GM23338 (cell line): ENCODE data around the gene PIBF1. TPM values are rescaled to one million over a fixed set of nuclear protein-coding genes. Genes with fewer than 3 reads are reported as not detected.

ENCODE experiments used
- ATAC-seq: fragments of 200-7000 bp; cut with Tn5 transposase; 3 replicates; pipeline ENCODE4 v1.9.1; 2020
- DNase-seq: peaks from one replicate; pipeline ENCODE4 v3.0.0-alpha.2; 2015; ENCODE audit warnings: low spot score
- H2AFZ ChIP-seq: fragments of 200-600 bp; sonication (generic); 2 replicates; pipeline ENCODE4 v1.8.0; 2016; ENCODE audit warnings: antibody characterized with exemption, mild to moderate bottlenecking, moderate library complexity
- H3F3A ChIP-seq: fragments of 200-600 bp; sonication (generic); replicated peaks from 2 replicates; pipeline ENCODE4 v1.8.0; 2017; ENCODE audit warnings: antibody characterized with exemption, mixed run types, low read depth
- H3K27ac ChIP-seq: fragments of 200-600 bp; sonication (generic); 2 replicates; pipeline ENCODE4 v1.6.1; 2016; ENCODE audit warnings: low read depth
- H3K27me3 ChIP-seq: fragments of 200-600 bp; sonication (generic); 2 replicates; pipeline ENCODE4 v1.8.0; 2016; ENCODE audit warnings: mild to moderate bottlenecking, mixed run types, moderate library complexity; ENCODE audit not compliant: insufficient read depth
- H3K36me3 ChIP-seq: fragments of 200-600 bp; sonication (generic); 2 replicates; pipeline ENCODE4 v1.8.0; 2016; ENCODE audit warnings: mild to moderate bottlenecking; ENCODE audit not compliant: insufficient read depth
- H3K4me1 ChIP-seq: fragments of 200-600 bp; sonication (generic); 2 replicates; pipeline ENCODE4 v1.8.0; 2016; ENCODE audit warnings: mild to moderate bottlenecking, moderate library complexity; ENCODE audit not compliant: insufficient read depth
- H3K4me2 ChIP-seq: fragments of 200-600 bp; sonication (generic); 2 replicates; pipeline ENCODE4 v1.7.1; 2017; ENCODE audit warnings: mixed run types
- H3K4me3 ChIP-seq: fragments of 200-600 bp; sonication (generic); 2 replicates; pipeline ENCODE4 v1.6.1; 2016; ENCODE audit warnings: mixed run types
- H3K79me2 ChIP-seq: fragments of 200-600 bp; sonication (generic); replicated peaks from 2 replicates; pipeline ENCODE4 v1.8.0; 2017; ENCODE audit warnings: mild to moderate bottlenecking; ENCODE audit not compliant: insufficient read depth
- H3K9me2 ChIP-seq: fragments of 200-600 bp; sonication (generic); 2 replicates; pipeline ENCODE4 v1.8.0; 2017; ENCODE audit not compliant: insufficient read depth
- H4K20me1 ChIP-seq: fragments of 200-600 bp; sonication (generic); replicated peaks from 2 replicates; pipeline ENCODE4 v1.8.0; 2017; ENCODE audit warnings: mild to moderate bottlenecking; ENCODE audit not compliant: insufficient read depth
- H3K27ac Mint-ChIP-seq: 2 replicates; pipeline ENCODE4 v1.8.0; 2020; ENCODE audit warnings: inconsistent platforms, mild to moderate bottlenecking, moderate library complexity, mixed read lengths
- H3K27me3 Mint-ChIP-seq: 3 replicates; pipeline ENCODE4 v1.8.0; 2022; ENCODE audit warnings: low read depth, mild to moderate bottlenecking, moderate library complexity, mixed read lengths, inconsistent platforms; ENCODE audit not compliant: insufficient read depth, poor library complexity
- H3K36me3 Mint-ChIP-seq: 3 replicates; pipeline ENCODE4 v1.8.0; 2021; ENCODE audit warnings: low read depth, mild to moderate bottlenecking, inconsistent platforms, moderate library complexity, mixed read lengths
- H3K4me1 Mint-ChIP-seq: 3 replicates; pipeline ENCODE4 v1.8.0; 2020; ENCODE audit warnings: mild to moderate bottlenecking, inconsistent platforms, mixed read lengths
- H3K4me3 Mint-ChIP-seq: 3 replicates; pipeline ENCODE4 v1.8.0; 2021; ENCODE audit warnings: moderate library complexity, mild to moderate bottlenecking, inconsistent platforms, mixed read lengths
- H3K9me3 Mint-ChIP-seq: 3 replicates; pipeline ENCODE4 v1.8.0; 2020; ENCODE audit warnings: moderate library complexity, mild to moderate bottlenecking, inconsistent platforms, mixed read lengths
- CREB1 ChIP-seq: fragments of 250-450 bp; sonication (Bioruptor Pico); IDR thresholded peaks from 2 replicates; pipeline ENCODE4 v1.5.0; 2020; ENCODE audit warnings: low read depth, mild to moderate bottlenecking, moderate library complexity
- EZH2 ChIP-seq: fragments of 200-600 bp; sonication (generic); IDR thresholded peaks from one replicate; pipeline ENCODE4 v1.8.0; 2017; ENCODE audit warnings: antibody characterized with exemption, mild to moderate bottlenecking, low read depth; ENCODE audit not compliant: unreplicated experiment
- EZH2phosphoT487 ChIP-seq: fragments of 200-600 bp; sonication (generic); IDR thresholded peaks from one replicate; pipeline ENCODE4 v1.8.1; 2018; ENCODE audit warnings: antibody characterized with exemption; ENCODE audit not compliant: unreplicated experiment
- POLR2AphosphoS5 ChIP-seq: IDR thresholded peaks from 2 replicates; pipeline ENCODE4 v1.6.1; 2016; ENCODE audit warnings: antibody characterized with exemption, low read depth
- ZNF114 ChIP-seq: fragments of 250-450 bp; sonication (Bioruptor Pico); IDR thresholded peaks from 2 replicates; pipeline ENCODE4 v1.5.0; 2020; ENCODE audit warnings: mild to moderate bottlenecking, moderate library complexity
- ZNF331 ChIP-seq: fragments of 250-450 bp; sonication (Bioruptor Pico); IDR thresholded peaks from 2 replicates; pipeline ENCODE4 v1.5.0; 2020; ENCODE audit warnings: low read depth, mild to moderate bottlenecking, moderate library complexity
- polyA plus RNA-seq: library from polyadenylated mRNA; unstranded; fragments of >200 nt; fragmentation: Nextera tagmentation; extraction: Ambion mirVana; gene quantifications from 2 replicates; pipeline ENCODE4 v1.2.1, GENCODE V29; 2016
- total RNA-seq: library from RNA; depleted of rRNA; stranded (reverse); fragments of >200 nt; shearing (Covaris generic); gene quantifications from 2 replicates; pipeline ENCODE4 v1.2.3, GENCODE V29; 2014
- TF ChIP-seq, protein P1 (sequence below): IDR thresholded peaks from one replicate; pipeline ENCODE4 v1.6.1; 2018; ENCODE audit warnings: antibody characterized with exemption; ENCODE audit not compliant: unreplicated experiment
- TF ChIP-seq, protein P2 (sequence below): IDR thresholded peaks from 2 replicates; pipeline ENCODE4 v1.6.1; 2016; ENCODE audit warnings: antibody characterized with exemption
- TF ChIP-seq, protein P3 (sequence below): fragments of 250-450 bp; sonication (Bioruptor Pico); IDR thresholded peaks from 2 replicates; pipeline ENCODE4 v1.5.0; 2020; ENCODE audit warnings: mild to moderate bottlenecking, moderate library complexity

The PIBF1 gene
- total and polyA plus RNA-seq, 2 experiments from 2014 or later, result 14.9 to 22.6 TPM

DNA sequence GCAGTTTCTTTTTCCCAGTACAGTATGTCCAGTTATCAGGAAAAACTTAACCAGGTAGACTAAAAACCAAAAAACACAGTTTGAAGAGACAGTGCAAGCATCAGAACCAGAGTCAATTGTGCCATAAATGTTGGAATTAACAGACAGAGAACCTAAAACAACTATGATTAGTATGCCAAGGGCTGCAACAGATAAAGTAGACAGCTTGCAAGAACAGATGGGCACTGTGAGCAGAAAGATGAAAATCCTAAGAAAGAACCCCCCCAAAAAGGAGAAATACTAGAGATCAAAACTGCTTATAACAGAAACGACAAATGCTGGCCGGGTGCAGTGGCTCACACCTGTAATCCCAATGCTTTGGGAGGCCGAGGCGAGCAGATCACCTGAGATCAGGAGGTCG is 229.8 kb downstream of the PIBF1 start (continued):
- TF ChIP-seq, protein P1, sequence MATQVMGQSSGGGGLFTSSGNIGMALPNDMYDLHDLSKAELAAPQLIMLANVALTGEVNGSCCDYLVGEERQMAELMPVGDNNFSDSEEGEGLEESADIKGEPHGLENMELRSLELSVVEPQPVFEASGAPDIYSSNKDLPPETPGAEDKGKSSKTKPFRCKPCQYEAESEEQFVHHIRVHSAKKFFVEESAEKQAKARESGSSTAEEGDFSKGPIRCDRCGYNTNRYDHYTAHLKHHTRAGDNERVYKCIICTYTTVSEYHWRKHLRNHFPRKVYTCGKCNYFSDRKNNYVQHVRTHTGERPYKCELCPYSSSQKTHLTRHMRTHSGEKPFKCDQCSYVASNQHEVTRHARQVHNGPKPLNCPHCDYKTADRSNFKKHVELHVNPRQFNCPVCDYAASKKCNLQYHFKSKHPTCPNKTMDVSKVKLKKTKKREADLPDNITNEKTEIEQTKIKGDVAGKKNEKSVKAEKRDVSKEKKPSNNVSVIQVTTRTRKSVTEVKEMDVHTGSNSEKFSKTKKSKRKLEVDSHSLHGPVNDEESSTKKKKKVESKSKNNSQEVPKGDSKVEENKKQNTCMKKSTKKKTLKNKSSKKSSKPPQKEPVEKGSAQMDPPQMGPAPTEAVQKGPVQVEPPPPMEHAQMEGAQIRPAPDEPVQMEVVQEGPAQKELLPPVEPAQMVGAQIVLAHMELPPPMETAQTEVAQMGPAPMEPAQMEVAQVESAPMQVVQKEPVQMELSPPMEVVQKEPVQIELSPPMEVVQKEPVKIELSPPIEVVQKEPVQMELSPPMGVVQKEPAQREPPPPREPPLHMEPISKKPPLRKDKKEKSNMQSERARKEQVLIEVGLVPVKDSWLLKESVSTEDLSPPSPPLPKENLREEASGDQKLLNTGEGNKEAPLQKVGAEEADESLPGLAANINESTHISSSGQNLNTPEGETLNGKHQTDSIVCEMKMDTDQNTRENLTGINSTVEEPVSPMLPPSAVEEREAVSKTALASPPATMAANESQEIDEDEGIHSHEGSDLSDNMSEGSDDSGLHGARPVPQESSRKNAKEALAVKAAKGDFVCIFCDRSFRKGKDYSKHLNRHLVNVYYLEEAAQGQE, result no peak
- TF ChIP-seq, protein P2, sequence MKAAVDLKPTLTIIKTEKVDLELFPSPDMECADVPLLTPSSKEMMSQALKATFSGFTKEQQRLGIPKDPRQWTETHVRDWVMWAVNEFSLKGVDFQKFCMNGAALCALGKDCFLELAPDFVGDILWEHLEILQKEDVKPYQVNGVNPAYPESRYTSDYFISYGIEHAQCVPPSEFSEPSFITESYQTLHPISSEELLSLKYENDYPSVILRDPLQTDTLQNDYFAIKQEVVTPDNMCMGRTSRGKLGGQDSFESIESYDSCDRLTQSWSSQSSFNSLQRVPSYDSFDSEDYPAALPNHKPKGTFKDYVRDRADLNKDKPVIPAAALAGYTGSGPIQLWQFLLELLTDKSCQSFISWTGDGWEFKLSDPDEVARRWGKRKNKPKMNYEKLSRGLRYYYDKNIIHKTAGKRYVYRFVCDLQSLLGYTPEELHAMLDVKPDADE, result no peak
- TF ChIP-seq ZNF331, result no peak

DNA sequence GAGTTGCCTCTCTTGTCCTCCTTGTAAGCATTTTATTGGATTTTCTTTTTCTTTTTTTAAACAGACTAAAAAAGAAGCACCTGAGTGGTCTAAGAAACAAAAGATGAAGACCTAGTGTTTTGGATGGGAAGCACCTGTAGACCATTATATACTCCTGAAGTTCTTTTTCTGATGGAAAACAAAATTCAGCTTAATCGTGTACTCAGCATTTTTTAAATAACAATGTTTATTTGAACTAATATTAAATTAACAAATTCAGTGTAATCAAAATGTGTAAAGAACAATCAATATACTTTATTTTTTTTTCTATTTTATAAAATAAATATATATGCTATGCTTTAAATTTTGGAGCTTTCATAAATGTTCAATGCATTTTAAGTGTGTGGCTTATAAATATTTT is 233.9 kb downstream of the PIBF1 start:
- no peak overlapping the region for H3K4me3 ChIP-seq
- Mint-ChIP-seq H3K27ac (no peak overlapping the region), H3K9me3 (no peaks in the 10 kb centered on the region; the same call in 2 of the 3 replicates), H3K4me1 (no peaks in the 10 kb centered on the region), H3K27me3 (peaks cover 8% of the 10 kb centered on the region), H3K4me3 (no peak overlapping the region), H3K36me3 (peaks cover 3% of the 10 kb centered on the region; the same call in 2 of the 3 replicates)
- no peak for ATAC-seq
- H2AFZ ChIP-seq, result no peak overlapping the region
- no peaks in the 10 kb centered on the region for H3K36me3 ChIP-seq
- DNase-seq, result no peak
- H3K79me2 ChIP-seq, result no peaks in the 10 kb centered on the region
- no peaks in the 10 kb centered on the region for H3K9me2 ChIP-seq
- no peak overlapping the region for H3K4me2 ChIP-seq
- H4K20me1 ChIP-seq, result no peaks in the 10 kb centered on the region
- no peaks in the 10 kb centered on the region for H3K27me3 ChIP-seq
- no peaks in the 10 kb centered on the region for H3K4me1 ChIP-seq
- H3K27ac ChIP-seq, result no peak overlapping the region
- H3F3A ChIP-seq, result no peaks in the 10 kb centered on the region
- TF ChIP-seq, protein P2, result no peak
- TF ChIP-seq, protein P1, result no peak
- TF ChIP-seq POLR2AphosphoS5 (no peak), EZH2phosphoT487 (no peak), ZNF114 (CRISPR knock-in tag) (no peak), CREB1 (CRISPR knock-in tag) (no peak), EZH2 (no peak)
- TF ChIP-seq, protein P3, sequence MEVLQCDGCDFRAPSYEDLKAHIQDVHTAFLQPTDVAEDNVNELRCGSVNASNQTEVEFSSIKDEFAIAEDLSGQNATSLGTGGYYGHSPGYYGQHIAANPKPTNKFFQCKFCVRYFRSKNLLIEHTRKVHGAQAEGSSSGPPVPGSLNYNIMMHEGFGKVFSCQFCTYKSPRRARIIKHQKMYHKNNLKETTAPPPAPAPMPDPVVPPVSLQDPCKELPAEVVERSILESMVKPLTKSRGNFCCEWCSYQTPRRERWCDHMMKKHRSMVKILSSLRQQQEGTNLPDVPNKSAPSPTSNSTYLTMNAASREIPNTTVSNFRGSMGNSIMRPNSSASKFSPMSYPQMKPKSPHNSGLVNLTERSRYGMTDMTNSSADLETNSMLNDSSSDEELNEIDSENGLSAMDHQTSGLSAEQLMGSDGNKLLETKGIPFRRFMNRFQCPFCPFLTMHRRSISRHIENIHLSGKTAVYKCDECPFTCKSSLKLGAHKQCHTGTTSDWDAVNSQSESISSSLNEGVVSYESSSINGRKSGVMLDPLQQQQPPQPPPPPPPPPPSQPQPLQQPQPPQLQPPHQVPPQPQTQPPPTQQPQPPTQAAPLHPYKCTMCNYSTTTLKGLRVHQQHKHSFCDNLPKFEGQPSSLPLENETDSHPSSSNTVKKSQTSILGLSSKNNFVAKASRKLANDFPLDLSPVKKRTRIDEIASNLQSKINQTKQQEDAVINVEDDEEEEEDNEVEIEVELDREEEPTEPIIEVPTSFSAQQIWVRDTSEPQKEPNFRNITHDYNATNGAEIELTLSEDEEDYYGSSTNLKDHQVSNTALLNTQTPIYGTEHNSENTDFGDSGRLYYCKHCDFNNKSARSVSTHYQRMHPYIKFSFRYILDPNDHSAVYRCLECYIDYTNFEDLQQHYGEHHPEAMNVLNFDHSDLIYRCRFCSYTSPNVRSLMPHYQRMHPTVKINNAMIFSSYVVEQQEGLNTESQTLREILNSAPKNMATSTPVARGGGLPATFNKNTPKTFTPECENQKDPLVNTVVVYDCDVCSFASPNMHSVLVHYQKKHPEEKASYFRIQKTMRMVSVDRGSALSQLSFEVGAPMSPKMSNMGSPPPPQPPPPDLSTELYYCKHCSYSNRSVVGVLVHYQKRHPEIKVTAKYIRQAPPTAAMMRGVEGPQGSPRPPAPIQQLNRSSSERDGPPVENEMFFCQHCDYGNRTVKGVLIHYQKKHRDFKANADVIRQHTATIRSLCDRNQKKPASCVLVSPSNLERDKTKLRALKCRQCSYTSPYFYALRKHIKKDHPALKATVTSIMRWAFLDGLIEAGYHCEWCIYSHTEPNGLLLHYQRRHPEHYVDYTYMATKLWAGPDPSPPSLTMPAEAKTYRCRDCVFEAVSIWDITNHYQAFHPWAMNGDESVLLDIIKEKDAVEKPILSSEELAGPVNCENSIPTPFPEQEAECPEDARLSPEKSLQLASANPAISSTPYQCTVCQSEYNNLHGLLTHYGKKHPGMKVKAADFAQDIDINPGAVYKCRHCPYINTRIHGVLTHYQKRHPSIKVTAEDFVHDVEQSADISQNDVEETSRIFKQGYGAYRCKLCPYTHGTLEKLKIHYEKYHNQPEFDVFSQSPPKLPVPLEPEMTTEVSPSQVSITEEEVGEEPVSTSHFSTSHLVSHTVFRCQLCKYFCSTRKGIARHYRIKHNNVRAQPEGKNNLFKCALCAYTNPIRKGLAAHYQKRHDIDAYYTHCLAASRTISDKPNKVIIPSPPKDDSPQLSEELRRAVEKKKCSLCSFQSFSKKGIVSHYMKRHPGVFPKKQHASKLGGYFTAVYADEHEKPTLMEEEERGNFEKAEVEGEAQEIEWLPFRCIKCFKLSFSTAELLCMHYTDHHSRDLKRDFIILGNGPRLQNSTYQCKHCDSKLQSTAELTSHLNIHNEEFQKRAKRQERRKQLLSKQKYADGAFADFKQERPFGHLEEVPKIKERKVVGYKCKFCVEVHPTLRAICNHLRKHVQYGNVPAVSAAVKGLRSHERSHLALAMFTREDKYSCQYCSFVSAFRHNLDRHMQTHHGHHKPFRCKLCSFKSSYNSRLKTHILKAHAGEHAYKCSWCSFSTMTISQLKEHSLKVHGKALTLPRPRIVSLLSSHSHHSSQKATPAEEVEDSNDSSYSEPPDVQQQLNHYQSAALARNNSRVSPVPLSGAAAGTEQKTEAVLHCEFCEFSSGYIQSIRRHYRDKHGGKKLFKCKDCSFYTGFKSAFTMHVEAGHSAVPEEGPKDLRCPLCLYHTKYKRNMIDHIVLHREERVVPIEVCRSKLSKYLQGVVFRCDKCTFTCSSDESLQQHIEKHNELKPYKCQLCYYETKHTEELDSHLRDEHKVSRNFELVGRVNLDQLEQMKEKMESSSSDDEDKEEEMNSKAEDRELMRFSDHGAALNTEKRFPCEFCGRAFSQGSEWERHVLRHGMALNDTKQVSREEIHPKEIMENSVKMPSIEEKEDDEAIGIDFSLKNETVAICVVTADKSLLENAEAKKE (CRISPR knock-in tag), result no peak
